Heart right ventricle (tissue), 16 donors: Measurements from ENCODE around the gene ZNF691. TPM values are rescaled to one million over a fixed set of nuclear protein-coding genes. Genes with fewer than 3 reads are reported as not detected.

ENCODE experiments used
- ATAC-seq, 8 donors: fragments of 200-7000 bp; cut with Tn5 transposase; one replicate each; pipeline ENCODE4 v1.9.1; 2020; ENCODE audit warnings: mild to moderate bottlenecking in 8 of 8, moderate library complexity in 8 of 8, moderate number of reproducible peaks in 1 of 8
- DNase-seq, 2 donors: peaks; one replicate each; pipeline ENCODE4 v3.0.0-alpha.2; 2020
- H3K27ac ChIP-seq, 10 donors: fragments of 200-600 bp; sonication (generic) in 2 of 10; one replicate each; pipeline versions ENCODE4 v1.5.0 to v1.8.0; 2020 to 2022; ENCODE audit warnings: mild to moderate bottlenecking in 3 of 10
- H3K27me3 ChIP-seq, 7 donors: fragments of 200-600 bp; one replicate each; pipeline ENCODE4 v1.8.0; 2021 to 2022; ENCODE audit warnings: mild to moderate bottlenecking in 2 of 7
- H3K36me3 ChIP-seq, 9 donors: fragments of 200-600 bp; sonication (generic) in 1 of 9; one replicate each; pipeline versions ENCODE4 v1.5.0 to v1.8.0; 2020 to 2022; ENCODE audit warnings: mild to moderate bottlenecking in 2 of 9
- H3K4me1 ChIP-seq, 9 donors: fragments of 200-600 bp; sonication (generic) in 1 of 9; one replicate each; pipeline versions ENCODE4 v1.5.0 to v1.8.0; 2020 to 2022; ENCODE audit warnings: mild to moderate bottlenecking in 4 of 9
- H3K4me3 ChIP-seq, 10 donors: fragments of 200-600 bp; sonication (generic) in 2 of 10; one replicate each; pipeline versions ENCODE4 v1.5.0 to v1.8.0; 2020 to 2022; ENCODE audit warnings: mild to moderate bottlenecking in 7 of 10, moderate library complexity in 2 of 10
- H3K9me3 ChIP-seq, 11 donors: fragments of 200-600 bp in 10 of 11; sonication (generic) in 2 of 11; one replicate each; pipeline versions ENCODE4 v1.5.0 to v1.8.0; 2013 to 2022; ENCODE audit warnings: mild to moderate bottlenecking in 2 of 11, control low read depth in 1 of 11, moderate library complexity in 1 of 11
- CTCF ChIP-seq, 9 donors: fragments of 200-600 bp; sonication (generic) in 2 of 9; IDR thresholded peaks; one replicate each; pipeline versions ENCODE4 v1.5.0 to v1.8.0; 2021 to 2022; ENCODE audit warnings: antibody characterized with exemption in 9 of 9, mild to moderate bottlenecking in 5 of 9, moderate library complexity in 1 of 9
- WGBS, 2 donors: extraction: QIAGEN DNeasy Blood & Tissue Kit; methylation state at CpG; one replicate each; pipeline ENCODE4 v1.1.7; 2013; ENCODE audit warnings: inconsistent platforms in 1 of 2; 5-methylcytosine and 5-hydroxymethylcytosine counted together
- intact Hi-C, 10 donors: fragments of 100-400 bp; cut with DNase I; formaldehyde crosslinking; loops; one replicate each; pipeline versions ENCODE4 v1.11.1 to v1.14.2; 2022
- polyA plus RNA-seq, 2 donors: library from polyadenylated mRNA; stranded (reverse); fragments of 200-250 nt; gene quantifications; one replicate each; pipeline ENCODE4 v1.2.3, GENCODE V29; 2013
- total RNA-seq, 10 donors: library from RNA; stranded (reverse); fragmentation: NEBNext Ultra II Directional in 3 of 10; extraction: Animal tissue kit (Norgen Biotek cat#: 25700) in 3 of 10; gene quantifications; one replicate each; pipeline versions ENCODE4 v1.2.1 to v1.2.4, GENCODE V29; 2021 to 2023
- donor health status: Arrhythmogenic right ventricular cardiomyopathy.
- donor health status: ischemic (EF 13 %, LVEDD 7.1; RV severe dilation, severe dysfunction).
- donor health status: healthy with polysubstance abuse.
- donor health status: DM: no; HTN: yes; CAD: no.
- donor health status: DM: no; HTN: no; CAD: no.
- donor health status: ischemic (EF 25% LVEDD 6.9; RV normal size, moderate dysfunction).
- donor health status: ischemic (EF 25% LVEDD 5.7; RV mildly dilated, moderate dysfunction).
- donor health status: healthy.
- donor health status: DM: yes; HTN: yes; CAD: no.
- donor health status: Ischemic cardiomyopathy.
- donor health status: ischemic (EF 35%, LVEDD 5.7; RV mildly dilated, moderate dysfunction).
- donor health status: nonischemic (EF 11% LVEDD 7.7; RV severe dilation, severe dysfunction).
- donor health status: DM: yes; HTN: yes; CAD: no.
- donor health status: PGD.
- donor health status: ischemic (EF 29% LVEDD 5.4; RV normal size, mild dysfunction).
- donor health status: nonischemic (EF 23%, LVEDD 6.1; RV moderate dilation, normal function).

The ZNF691 gene
- total and polyA plus RNA-seq, 12 donors, result 6.0 to 10.1 (median 7.9) TPM

- peaks cover 0 to 12% (median 0%) of the 10 kb centered on the region in 11 donors for H3K9me3 ChIP-seq
- 93 to 94% methylated on average over 2 of the region's 2 CpGs for WGBS, 2 donors
Measured at GRCh38 chr1:42848823-42849537, 2.6 kb downstream of the ZNF691 start.

GRCh38 chr1:42849944-42850343, 3.5 kb downstream of the ZNF691 start:
- H3K36me3 ChIP-seq, result peaks cover 0 to 34% (median 20%) of the 10 kb centered on the region in 9 donors
- H3K27ac ChIP-seq, result no peak overlapping the region
- TF ChIP-seq CTCF (IDR thresholded peaks at IDR 0.05), result no peak
- no peaks in the 10 kb centered on the region for H3K27me3 ChIP-seq
- H3K4me3 ChIP-seq, result no peak overlapping the region
- ATAC-seq (no peak), DNase-seq (no peak)
- H3K4me1 ChIP-seq, result peaks cover 5 to 28% (median 19%) of the 10 kb centered on the region in 9 donors
- H3K9me3 ChIP-seq, result peaks cover 0 to 12% (median 0%) of the 10 kb centered on the region in 11 donors
- intact Hi-C loops, result no loop called here
- 95 to 99% methylated on average over 5 of the region's 5 CpGs for WGBS, 2 donors

More at GRCh38 chr1:42848823-42849537, 2.6 kb downstream of the ZNF691 start:
- no peak for DNase-seq
- intact Hi-C loops, result no loop called here
- ATAC-seq, result no peak
- Histone ChIP-seq H3K27ac (no peak overlapping the region), H3K36me3 (peaks cover 0 to 34% (median 20%) of the 10 kb centered on the region in 9 donors), H3K4me1 (peaks cover 5 to 29% (median 19%) of the 10 kb centered on the region in 9 donors), H3K4me3 (no peak overlapping the region), H3K27me3 (no peaks in the 10 kb centered on the region)
- no peak for TF ChIP-seq CTCF (IDR thresholded peaks at IDR 0.05)

GRCh38 chr1:42851420-42851819, 5.0 kb downstream of the ZNF691 start:
- Histone ChIP-seq H3K27ac (no peak overlapping the region), H3K9me3 (peaks cover 0 to 12% (median 0%) of the 10 kb centered on the region in 11 donors), H3K4me3 (no peak overlapping the region), H3K36me3 (peaks cover 0 to 34% (median 20%) of the 10 kb centered on the region in 9 donors), H3K4me1 (peaks cover 5 to 22% (median 14%) of the 10 kb centered on the region in 9 donors), H3K27me3 (no peaks in the 10 kb centered on the region)
- ATAC-seq, result no peak
- WGBS, 2 donors, result 98% methylated on average over 15 of the region's 15 CpGs
- intact Hi-C loops, result no loop called here
- no peak for DNase-seq
- no peak for TF ChIP-seq CTCF (IDR thresholded peaks at IDR 0.05)

- Histone ChIP-seq H3K27ac (no peak overlapping the region), H3K4me1 (peaks cover 4 to 19% (median 10%) of the 10 kb centered on the region in 9 donors), H3K36me3 (peaks cover 0 to 34% (median 20%) of the 10 kb centered on the region in 9 donors), H3K9me3 (peaks cover 0 to 12% (median 0%) of the 10 kb centered on the region in 11 donors), H3K4me3 (no peak overlapping the region), H3K27me3 (no peaks in the 10 kb centered on the region)
- WGBS, 2 donors, result 89 to 95% methylated on average over 2 of the region's 2 CpGs
- TF ChIP-seq CTCF (IDR thresholded peaks at IDR 0.05), result no peak
- no peak for ATAC-seq
- intact Hi-C loops, result no loop called here
- no peak for DNase-seq
Measured at GRCh38 chr1:42851960-42852607, 5.7 kb downstream of the ZNF691 start.
